Endothelial cell (in vitro differentiated cells): ENCODE data around the gene KCNK10. TPM values are rescaled to one million over a fixed set of nuclear protein-coding genes. Genes with fewer than 3 reads are reported as not detected.

ENCODE experiments used
- DNase-seq: peaks from one replicate; pipeline ENCODE4 v3.0.0; 2021; ENCODE audit warnings: low spot score
- H3K27ac Mint-ChIP-seq: one replicate; pipeline ENCODE4 v1.8.0; 2021; ENCODE audit warnings: mixed read lengths, inconsistent platforms; ENCODE audit not compliant: unreplicated experiment
- H3K27me3 Mint-ChIP-seq: one replicate; pipeline ENCODE4 v1.8.0; 2021; ENCODE audit warnings: mild to moderate bottlenecking, moderate library complexity, mixed read lengths, inconsistent platforms; ENCODE audit not compliant: unreplicated experiment
- H3K36me3 Mint-ChIP-seq: one replicate; pipeline ENCODE4 v1.8.0; 2021; ENCODE audit warnings: mild to moderate bottlenecking, low read depth, mixed read lengths, inconsistent platforms; ENCODE audit not compliant: unreplicated experiment
- H3K4me1 Mint-ChIP-seq: one replicate; pipeline ENCODE4 v1.8.0; 2021; ENCODE audit warnings: mild to moderate bottlenecking, mixed read lengths, inconsistent platforms; ENCODE audit not compliant: unreplicated experiment
- H3K4me3 Mint-ChIP-seq: one replicate; pipeline ENCODE4 v1.8.0; 2021; ENCODE audit warnings: mild to moderate bottlenecking, mixed read lengths, inconsistent platforms; ENCODE audit not compliant: unreplicated experiment
- H3K9me3 Mint-ChIP-seq: one replicate; pipeline ENCODE4 v1.8.0; 2021; ENCODE audit warnings: mixed read lengths, inconsistent platforms; ENCODE audit not compliant: unreplicated experiment
- total RNA-seq: library from RNA; stranded (reverse); fragmentation: NEBNext Ultra II Directional; extraction: Animal tissue kit (Norgen Biotek cat#: 25700); gene quantifications from one replicate; pipeline ENCODE4 v1.2.1, GENCODE V29; 2021; ENCODE audit not compliant: unreplicated experiment
- TF ChIP-seq, protein P1 (sequence below): fragments of 200-600 bp; sonication (generic); IDR thresholded peaks from one replicate; pipeline ENCODE4 v1.5.0; 2021; ENCODE audit warnings: antibody characterized with exemption; ENCODE audit not compliant: unreplicated experiment

KCNK10 gene
- total RNA-seq, 1 donor from 2014 or later = 2.3 TPM

DNA sequence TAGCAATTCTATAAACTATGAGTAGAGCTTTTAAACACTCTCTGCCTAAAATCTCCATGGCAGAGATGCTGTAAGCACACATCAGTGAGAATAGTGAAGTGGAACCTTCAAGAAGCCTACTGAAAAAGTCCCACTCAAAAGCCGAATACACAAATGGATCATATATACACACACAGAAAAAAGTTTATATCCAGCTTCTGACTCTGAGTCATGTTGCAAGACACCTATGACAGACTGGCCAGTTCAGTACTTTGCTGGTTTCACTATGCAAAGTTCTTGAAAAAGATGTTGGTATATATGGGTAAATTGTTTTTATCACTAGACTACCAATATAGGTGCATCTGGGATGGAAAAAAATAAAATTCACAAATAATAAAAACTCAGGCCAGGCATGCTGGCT is 126.1 kb downstream of the KCNK10 start:
- Mint-ChIP-seq H3K27ac (no peak overlapping the region), H3K9me3 (no peaks in the 10 kb centered on the region), H3K4me1 (peaks cover 2% of the 10 kb centered on the region), H3K27me3 (peaks cover 2% of the 10 kb centered on the region), H3K36me3 (no peaks in the 10 kb centered on the region), H3K4me3 (no peak overlapping the region)
- TF ChIP-seq, protein P1, sequence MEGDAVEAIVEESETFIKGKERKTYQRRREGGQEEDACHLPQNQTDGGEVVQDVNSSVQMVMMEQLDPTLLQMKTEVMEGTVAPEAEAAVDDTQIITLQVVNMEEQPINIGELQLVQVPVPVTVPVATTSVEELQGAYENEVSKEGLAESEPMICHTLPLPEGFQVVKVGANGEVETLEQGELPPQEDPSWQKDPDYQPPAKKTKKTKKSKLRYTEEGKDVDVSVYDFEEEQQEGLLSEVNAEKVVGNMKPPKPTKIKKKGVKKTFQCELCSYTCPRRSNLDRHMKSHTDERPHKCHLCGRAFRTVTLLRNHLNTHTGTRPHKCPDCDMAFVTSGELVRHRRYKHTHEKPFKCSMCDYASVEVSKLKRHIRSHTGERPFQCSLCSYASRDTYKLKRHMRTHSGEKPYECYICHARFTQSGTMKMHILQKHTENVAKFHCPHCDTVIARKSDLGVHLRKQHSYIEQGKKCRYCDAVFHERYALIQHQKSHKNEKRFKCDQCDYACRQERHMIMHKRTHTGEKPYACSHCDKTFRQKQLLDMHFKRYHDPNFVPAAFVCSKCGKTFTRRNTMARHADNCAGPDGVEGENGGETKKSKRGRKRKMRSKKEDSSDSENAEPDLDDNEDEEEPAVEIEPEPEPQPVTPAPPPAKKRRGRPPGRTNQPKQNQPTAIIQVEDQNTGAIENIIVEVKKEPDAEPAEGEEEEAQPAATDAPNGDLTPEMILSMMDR = no peak
- DNase-seq = no peak

DNA sequence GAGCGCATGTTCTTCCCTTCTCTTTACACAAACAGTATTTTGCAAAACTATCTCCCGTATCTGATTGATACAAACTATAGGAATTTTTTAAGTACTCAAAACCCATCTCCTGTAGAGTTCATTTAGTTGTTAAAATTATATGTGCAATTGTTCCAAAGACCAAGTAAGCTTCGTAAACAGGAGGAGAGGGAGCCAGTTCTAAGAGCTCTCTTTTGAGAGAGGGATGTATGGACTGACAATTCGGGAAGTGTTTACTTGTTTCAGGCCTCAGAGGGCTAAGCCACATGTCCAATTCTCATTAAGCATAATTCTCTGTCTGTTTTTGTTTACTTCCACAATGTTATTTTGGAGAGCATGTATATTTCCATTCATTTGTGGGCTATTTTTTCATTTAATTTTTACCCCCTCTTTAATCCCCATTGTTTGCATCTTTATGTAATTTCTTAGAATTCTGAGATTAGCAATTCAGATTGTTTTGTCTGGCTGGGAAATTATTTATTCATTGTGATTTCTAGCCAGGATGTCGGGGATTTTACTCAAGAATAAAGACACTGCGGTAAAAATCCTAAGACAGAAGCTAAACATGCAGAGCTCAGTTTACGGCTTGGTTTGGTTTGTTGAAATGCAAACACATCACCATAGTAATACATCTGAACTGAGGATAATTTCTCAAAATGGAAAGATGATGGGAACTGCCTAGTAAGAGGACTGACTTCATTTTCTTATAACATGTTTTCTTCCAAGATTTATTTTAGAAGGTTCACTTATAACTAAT is 126.8 kb downstream of the KCNK10 start:
- TF ChIP-seq, protein P1 = no peak

DNA sequence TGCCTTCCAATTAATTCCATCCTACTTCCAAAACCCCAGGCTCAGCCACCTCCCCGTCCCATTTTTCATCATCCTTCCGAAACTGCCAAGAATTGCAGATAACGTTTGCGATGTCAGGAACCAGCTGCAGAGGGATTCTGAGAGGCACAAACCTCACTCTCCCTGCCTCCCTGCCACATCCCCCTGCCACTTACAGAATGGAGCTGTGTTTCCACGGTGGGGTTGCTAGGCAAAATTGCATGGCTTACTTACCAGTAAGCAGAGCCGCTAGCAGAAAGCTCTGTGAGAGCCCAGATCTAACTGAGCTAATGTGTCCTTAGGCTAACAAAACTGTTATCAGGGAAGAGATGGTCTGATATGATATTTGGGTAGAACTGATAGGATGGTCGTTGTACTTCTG is 127.4 kb downstream of the KCNK10 start:
- no peaks in the 10 kb centered on the region for H3K36me3 Mint-ChIP-seq
- peaks cover 14% of the 10 kb centered on the region for H3K4me1 Mint-ChIP-seq
- no peak for DNase-seq
- no peaks in the 10 kb centered on the region for H3K9me3 Mint-ChIP-seq
- H3K27ac Mint-ChIP-seq = no peak overlapping the region
- no peak overlapping the region for H3K4me3 Mint-ChIP-seq
- peaks cover 4% of the 10 kb centered on the region for H3K27me3 Mint-ChIP-seq
- TF ChIP-seq, protein P1 = no peak

More for the DNA sequence above, 126.8 kb downstream of the KCNK10 start:
- DNase-seq = no peak
- peaks cover 8% of the 10 kb centered on the region for H3K4me1 Mint-ChIP-seq
- H3K36me3 Mint-ChIP-seq = no peaks in the 10 kb centered on the region
- no peaks in the 10 kb centered on the region for H3K9me3 Mint-ChIP-seq
- H3K27me3 Mint-ChIP-seq = peaks cover 2% of the 10 kb centered on the region
- H3K4me3 Mint-ChIP-seq = no peak overlapping the region
- H3K27ac Mint-ChIP-seq = no peak overlapping the region

DNA sequence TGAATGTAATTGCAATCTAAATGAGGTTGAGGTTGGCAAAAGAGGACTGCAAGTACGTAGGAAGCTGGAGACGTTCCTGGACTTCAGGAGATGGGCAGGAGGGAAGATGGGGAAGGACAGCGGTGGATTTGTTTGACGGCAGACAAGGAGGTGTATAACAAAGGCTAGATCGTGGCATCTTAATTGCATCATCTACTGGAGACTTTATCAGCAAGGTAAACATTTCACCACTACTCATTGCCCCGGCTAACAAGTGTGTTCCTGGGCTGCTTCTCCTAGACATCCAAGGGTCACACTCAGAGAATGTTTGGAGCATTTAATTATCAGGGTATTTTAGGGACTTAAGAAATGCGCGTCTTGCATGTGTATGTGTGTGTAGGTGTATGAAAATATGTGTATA is 128.5 kb downstream of the KCNK10 start:
- no peak for DNase-seq
- no peaks in the 10 kb centered on the region for H3K9me3 Mint-ChIP-seq
- H3K4me1 Mint-ChIP-seq = peaks cover 24% of the 10 kb centered on the region
- peaks cover 4% of the 10 kb centered on the region for H3K27me3 Mint-ChIP-seq
- H3K27ac Mint-ChIP-seq = no peak overlapping the region
- no peaks in the 10 kb centered on the region for H3K36me3 Mint-ChIP-seq
- TF ChIP-seq, protein P1 = no peak
- no peak overlapping the region for H3K4me3 Mint-ChIP-seq

DNA sequence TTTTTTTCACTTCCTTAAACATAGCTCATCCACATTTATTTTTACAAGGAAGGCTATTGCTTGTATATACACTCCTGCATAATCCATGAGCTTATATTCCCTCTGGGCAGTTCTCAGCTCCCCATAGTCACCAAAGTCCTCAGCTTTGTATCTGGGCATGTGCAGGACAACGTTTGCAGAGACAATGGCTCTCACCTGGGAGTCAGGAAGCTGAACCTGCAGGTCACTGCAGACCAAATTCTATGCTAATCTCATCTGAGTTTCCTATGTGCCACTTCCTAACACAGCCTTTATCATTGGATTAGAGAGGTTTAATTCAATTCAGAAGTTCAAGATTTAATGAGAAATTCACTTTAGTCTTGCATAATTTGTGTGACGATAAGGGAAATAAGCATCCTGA is 131.5 kb downstream of the KCNK10 start:
- TF ChIP-seq, protein P1 = no peak
- Mint-ChIP-seq H3K36me3 (no peaks in the 10 kb centered on the region), H3K4me3 (no peak overlapping the region), H3K27ac (peak overlapping the region; percentile 54), H3K27me3 (peaks cover 4% of the 10 kb centered on the region), H3K4me1 (peaks cover 44% of the 10 kb centered on the region), H3K9me3 (no peaks in the 10 kb centered on the region)
- no peak for DNase-seq
